ENCODE results near the gene SUSD3. TPM values are rescaled to one million over a fixed set of nuclear protein-coding genes. Genes with fewer than 3 reads are reported as not detected.
A peak's percentile ranks its signal among the peaks of the same experiment; 100 is the strongest.

Gene SUSD3
- polyA plus RNA-seq, 3 donors, result 10.5 to 24.6 (median 15.7) TPM

- DNase-seq, result peak; percentile 91 to 97 (median 96)
Observed at GRCh38 chr9:93132946-93133680, 74.6 kb downstream of the SUSD3 start.

More at GRCh38 chr9:93132946-93133680, 74.6 kb downstream of the SUSD3 start:
- TF ChIP-seq CTCF (IDR thresholded peaks at IDR 0.05), result no peak
- Histone ChIP-seq H3K9me3 (replicated peaks in 1 of 2; ENCODE audit: control insufficient read depth in 1 of 2, insufficient read depth in 1 of 2, low read length in 2 of 2) (no peaks in the 10 kb centered on the region), H3K36me3 (replicated peaks in 1 of 2; ENCODE audit: control insufficient read depth in 1 of 2, insufficient read depth in 2 of 2, low read length in 2 of 2) (peaks cover 16 to 23% of the 10 kb centered on the region in 2 donors), H3K27me3 (ENCODE audit: control insufficient read depth in 2 of 2, insufficient read depth in 2 of 2, low read length in 2 of 2) (no peaks in the 10 kb centered on the region), H4K20me1 (ENCODE audit: insufficient read depth, low read length) (peaks cover 58% of the 10 kb centered on the region), H3K79me2 (ENCODE audit: insufficient read depth, low read length) (peaks cover 59% of the 10 kb centered on the region), H3K9ac (ENCODE audit: insufficient read depth, low read length, poor library complexity, severe bottlenecking) (peak overlapping the region; percentile 100), H2AFZ (ENCODE audit: insufficient read depth, low read depth, low read length, poor library complexity, severe bottlenecking) (no peak overlapping the region), H3K27ac (ENCODE audit: low read depth in 1 of 2, low read length in 2 of 2) (peak overlapping the region; percentile 86 to 95), H3K4me2 (replicated peaks; ENCODE audit: extremely low read depth, low read length, poor library complexity, severe bottlenecking) (peak overlapping the region; percentile 92), H3K4me1 (ENCODE audit: control insufficient read depth in 1 of 2, insufficient read depth in 2 of 2, low read length in 2 of 2) (peaks cover 71% of the 10 kb centered on the region in 2 donors), H3K4me3 (replicated peaks in 1 of 3; ENCODE audit: low read depth in 2 of 3, low read length in 3 of 3) (peak overlapping the region; percentile 83 to 89 (median 88))
- peaks cover 6 to 18% (median 12%) of the 10 kb centered on the region in 3 donors for H3K27me3 Mint-ChIP-seq (ENCODE audit: low read depth in 3 of 3)
- peaks cover 36 to 46% of the 10 kb centered on the region in 2 donors for H3K36me3 Mint-ChIP-seq
- peaks cover 0 to 2% (median 0%) of the 10 kb centered on the region in 7 donors for H3K9me3 Mint-ChIP-seq
- 49% methylated on average over 18 of the region's 21 CpGs for WGBS (ENCODE audit: insufficient coverage)
- peaks cover 76% of the 10 kb centered on the region for H3K4me1 Mint-ChIP-seq
- H3K4me3 Mint-ChIP-seq, result peak overlapping the region; percentile 92 to 94
- intact Hi-C loops (cut with micrococcal nuclease), result loop anchor here in 1 of 2 donors (5.0 to 10.0 kb wide), 2 partner anchors 36 to 432 kb away; partner anchors contain the start of gene CARD19
- H3K27ac Mint-ChIP-seq, result peak overlapping the region; percentile 89 to 97 (median 96)
